Stimulated activated CD4-positive, alpha-beta T cell treated with anti-CD3 and anti-CD28 coated beads, Interleukin-4, amount 100 ng/mL, for 1 hour (primary cell): ENCODE results near the gene IVD.

Source experiments
- DNase-seq: peaks from one replicate; pipeline ENCODE4 v3.0.0-alpha.2; 2020

Gene IVD

DNA sequence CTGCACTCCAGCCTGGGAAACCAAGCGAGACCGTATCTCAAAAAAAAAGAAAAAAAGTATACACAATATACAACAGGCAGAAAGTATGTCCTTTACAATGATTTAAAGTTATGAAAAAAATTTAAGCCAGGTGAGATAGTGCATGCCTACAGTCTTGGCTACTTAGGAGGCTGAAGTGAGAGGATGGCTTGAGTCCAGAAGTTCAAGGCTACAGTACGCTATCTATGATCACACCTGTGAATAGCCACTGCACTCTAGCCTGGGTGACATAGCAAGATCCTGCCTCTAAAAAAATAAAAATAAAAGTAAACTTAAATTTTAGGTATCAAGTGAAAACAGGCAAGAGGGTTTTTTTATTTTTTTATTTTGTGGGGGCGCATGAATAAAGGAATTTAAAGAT lies 26.2 kb upstream of the IVD start:
- DNase-seq: no peak

DNA sequence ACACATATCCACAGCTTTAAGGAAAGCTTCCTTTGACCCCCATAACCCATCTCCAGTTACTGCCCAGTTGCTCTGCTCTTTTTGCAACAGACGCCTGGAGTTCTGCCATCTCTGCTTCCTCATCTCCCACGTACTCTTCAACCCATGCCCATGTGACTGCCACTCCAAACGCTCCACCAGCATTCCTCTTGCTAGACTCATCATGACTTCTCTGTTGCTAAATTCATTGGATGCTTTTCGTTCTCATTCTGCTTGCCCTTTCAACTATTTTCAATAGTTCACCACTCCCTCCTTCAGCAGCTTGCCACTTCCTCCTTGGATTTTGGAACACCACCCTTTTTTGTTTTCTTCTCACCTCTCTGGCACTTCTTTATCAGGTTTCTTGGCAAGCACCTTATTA lies 25.7 kb upstream of the IVD start:
- no peak for DNase-seq

DNA sequence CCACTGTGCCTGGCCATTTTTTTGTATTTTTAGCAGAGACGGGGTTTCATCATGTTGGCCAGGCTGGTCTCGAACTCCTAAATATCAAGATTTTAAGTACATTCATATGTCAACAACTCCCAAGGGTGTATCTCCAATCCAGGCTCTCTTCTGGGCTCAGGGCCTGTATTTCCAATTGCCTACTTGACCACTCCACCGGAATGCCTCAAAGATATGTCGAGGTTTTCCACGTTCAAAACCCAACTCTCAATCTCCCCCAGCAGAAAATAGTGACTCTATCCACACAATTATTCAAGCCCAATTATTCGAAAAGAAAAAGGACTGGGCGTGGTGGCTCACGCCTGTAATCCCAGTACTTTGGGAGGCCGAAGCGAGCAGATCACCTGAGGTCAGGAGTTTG lies 25.0 kb upstream of the IVD start:
- no peak for DNase-seq

DNA sequence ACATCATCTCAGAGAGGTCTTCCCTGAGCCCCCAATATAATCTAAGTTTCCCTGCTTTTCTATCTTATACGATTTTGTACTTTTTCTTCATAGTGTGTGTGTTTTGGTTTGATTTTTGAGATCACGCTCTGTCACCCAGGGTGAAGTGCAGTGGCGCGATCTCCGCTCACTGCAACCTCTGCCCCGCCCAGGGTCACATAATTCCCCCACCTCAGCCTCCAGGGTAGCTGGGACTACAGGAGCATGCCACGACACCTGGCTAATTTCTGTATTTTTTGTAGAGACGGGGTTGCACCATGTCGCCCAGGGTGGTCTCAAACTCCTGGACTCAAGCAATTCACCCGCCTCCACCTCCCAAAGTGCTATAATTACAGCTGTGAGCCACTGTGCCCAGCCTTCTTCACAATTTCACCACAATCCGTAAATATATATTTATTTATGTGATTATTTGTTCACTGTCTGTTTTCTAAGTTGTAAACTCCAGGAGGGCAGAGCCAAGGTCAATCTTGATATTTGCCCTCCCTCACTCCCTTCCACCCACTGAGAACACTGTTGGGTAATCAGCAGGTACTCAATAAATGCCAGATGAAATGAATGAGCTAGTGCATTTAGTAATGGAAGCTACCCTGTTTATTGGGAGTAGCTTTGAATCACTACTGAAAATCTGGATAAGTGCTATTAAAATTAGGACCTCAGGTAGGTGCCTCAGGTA lies 23.6 kb upstream of the IVD start:
- no peak for DNase-seq

DNA sequence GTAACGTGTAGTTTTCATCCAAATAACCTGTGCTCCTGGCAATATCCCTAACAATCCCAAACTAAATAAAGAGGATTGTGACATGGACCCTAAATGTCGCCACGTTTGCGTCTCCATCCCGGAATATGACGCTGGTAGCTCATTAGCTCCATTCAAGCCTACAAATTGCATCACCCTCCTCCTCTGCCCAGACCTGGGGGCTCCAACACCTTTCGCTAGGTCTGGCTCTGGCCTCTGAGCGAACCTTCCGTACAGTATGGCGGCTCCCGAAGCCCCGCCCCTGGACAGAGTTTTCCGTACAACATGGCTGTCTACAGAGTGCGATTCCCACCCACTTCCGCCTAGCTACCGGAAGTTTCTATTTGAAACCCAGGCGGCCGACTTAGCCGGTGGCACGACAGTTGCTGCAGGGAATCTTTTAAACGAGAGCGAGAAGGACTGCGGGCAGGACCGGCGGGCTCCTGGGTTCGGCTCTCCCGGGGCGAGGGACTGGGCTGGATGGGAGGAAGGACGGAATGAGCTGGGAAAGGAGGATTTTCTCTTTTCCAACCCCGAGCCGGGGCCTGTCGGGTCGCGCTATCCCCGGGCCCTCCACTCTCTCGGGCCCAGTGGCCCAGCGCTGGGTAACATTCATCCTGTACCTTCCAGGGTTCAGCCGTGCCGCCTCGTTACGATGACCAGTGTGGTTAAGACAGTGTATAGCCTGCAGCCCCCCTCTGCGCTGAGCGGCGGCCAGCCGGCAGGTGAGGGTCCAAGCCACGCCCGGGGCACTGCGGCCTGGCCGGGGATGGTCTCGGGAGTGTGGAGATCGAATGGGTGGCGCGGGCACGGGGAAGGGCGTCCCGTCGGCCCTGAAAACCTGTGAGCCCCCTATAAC lies 22.8 kb upstream of the IVD start, which contains the start of gene KNSTRN:
Gene KNSTRN (plus strand): TSS at position 142 of the 877 bp plus-strand sequence. CDS start 115 bp downstream, at position 257.
- DNase-seq: peak; percentile 91

DNA sequence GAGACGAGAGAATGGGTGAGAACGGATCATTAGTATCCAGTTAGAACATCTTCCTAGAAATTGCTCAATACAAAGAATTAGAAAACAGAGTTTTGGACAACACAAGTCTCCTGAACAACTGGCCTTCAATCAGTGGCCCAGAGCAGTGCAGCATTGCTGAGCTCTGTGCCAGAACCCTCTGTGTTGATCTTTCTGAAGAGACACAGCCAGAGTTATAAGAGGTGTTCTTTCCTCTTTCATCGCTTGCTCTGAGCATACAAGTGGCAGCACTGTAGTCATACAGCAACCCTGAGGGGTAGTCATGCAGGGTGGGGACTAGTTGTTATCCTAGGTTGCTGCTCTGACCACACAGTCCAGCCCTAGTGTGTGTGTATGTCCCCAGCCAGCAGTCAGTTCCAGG lies 19.1 kb upstream of the IVD start:
- no peak for DNase-seq

DNA sequence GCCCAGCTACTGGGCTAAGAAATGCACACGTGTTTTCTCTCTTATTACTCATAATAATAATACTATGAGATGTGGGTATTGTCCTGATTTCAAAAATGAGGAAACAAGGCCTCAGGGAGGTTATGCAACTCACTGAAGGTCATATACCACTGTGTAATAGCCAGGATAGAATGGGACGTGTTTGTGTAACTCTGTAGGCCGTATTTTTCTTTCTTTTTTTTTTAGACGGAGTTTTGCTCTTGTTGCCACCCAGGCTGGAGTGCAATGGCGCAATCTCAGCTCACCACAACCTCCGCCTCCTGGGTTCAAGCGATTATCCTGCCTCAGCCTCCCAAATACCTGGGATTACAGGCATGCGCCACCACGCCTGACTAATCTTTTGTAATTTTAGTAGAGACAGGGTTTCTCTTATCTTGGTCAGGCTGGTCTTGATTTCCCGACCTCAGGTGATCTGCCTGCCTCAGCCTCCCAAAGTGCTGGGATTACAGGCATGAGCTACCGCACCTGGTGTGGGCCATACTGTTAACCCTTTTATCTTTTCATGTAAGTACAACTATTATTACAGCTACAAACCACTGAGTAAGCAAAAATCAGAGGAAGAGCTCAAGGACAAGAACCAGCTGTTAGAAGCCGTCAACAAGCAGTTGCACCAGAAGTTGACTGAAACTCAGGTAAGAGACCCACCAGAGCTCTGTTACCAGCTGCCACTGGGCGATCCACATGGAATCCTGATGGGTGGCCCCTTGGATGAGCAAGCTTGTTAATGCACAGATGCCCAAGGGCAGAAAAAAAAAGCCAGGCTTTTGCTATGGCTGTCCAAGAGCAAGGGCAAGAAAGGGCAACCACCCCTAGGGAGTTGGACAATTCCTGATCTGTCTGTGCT lies 16.4 kb upstream of the IVD start:
- no peak for DNase-seq

DNA sequence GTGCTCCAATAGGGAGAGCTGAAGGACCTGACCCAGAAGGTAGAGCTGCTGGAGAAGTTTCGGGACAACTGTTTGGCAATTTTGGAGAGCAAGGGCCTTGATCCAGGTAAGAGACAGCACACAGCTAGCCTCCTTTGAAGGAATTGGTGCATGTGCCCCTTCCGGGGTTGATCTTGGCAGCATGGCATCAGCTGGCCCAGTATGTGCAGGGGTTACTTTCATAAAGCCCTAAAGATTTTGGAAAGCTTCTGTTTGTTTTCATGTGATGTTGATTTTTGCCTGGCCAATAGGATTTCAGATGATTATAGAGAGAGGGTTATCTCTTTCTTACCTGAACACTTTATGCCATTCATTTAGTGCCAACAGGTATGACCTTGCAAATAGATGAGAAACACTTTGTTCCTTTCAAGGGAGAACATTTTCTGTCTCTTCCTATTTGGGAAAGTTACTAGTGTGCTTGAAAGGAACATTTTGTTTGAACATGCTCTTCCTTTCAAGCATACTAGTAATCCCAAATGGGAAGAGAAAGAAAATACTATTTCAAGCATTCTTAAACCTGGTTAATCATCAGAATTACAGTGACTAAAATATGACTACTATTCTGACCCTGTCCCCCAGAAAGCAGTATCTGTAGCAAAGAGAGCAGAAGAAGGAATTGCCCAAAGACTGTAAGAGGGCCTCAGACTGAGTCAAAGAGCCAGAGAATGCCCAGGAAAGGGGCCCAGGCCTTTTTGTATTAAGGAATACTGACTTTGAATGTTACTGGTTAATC lies 15.6 kb upstream of the IVD start:
- no peak for DNase-seq

DNA sequence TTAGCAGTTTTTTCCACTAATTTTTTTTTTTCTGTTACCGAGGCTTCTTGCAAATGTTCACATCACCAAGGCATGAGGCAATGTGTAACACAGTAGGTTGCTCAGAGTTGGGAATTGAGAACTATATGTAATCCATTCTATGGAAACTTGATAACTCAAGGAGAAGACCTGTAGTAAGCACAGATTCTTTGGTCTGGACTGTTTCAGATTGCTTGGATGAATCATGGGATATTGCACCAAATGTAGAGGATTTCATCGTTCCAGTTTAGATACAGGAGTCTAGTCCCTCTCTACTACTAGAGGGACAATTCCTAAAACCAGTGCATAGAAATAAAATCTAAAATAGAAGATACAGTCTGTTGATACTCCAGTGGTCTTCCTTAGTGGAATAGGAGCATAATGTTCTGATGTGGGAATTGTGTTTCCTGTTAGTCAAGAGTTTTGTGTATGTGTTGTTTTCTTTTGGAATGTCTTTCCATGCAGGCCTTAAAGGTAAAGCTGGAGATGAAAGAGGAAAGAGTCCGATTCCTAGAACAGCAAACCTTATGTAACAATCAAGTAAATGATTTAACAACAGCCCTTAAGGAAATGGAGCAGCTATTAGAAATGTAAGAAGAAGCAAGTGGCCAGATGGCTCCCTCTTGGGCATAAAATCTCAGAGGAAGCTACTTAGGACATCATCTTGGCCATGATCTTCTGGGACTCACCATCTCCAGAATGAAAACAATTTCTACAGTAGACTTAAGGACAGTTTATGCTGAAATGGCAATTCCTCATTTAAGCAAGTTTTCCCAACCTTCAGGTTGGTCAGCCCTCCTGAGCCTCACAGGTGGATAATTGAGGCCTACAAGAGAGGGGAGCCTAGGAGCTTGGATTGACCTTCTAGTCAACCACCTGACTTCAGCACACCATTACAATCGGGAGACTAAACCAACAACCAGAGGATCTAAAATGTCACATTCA lies 12.3 kb upstream of the IVD start:
- no peak for DNase-seq

DNA sequence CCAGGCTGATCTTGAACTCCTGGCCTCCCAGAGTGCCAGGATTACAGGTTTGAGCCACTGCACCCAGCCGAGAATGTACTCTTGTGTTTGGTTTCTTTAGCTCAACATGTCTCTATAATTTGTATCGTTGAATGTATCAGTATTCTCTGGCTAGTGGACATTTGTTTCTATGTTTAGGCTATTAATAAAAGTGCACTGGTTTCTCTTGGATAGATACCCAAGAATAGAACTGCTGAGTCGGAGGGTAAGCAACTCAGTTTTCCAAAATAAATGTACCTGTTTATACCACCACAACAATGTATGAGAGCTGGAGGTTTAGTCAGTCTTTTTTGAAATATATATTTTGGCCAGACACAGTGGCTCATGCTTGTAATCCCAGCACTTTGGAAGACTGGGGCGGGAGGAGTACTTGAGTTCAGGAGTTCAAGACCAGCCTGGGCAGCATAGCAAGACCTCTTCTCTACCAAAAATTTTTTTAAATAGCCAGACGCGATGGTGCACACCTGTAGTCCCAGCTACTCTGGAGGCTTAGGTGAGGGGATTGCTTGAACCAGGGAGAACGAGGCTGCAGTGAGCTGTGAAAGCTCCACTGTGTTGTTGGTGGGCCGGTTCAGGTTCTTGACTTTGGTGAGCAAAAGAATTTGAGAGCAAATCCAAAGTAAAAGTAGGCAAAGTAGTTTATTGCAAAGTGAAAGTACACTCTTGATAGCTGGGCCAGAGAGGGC lies 7.7 kb upstream of the IVD start:
- no peak for DNase-seq

DNA sequence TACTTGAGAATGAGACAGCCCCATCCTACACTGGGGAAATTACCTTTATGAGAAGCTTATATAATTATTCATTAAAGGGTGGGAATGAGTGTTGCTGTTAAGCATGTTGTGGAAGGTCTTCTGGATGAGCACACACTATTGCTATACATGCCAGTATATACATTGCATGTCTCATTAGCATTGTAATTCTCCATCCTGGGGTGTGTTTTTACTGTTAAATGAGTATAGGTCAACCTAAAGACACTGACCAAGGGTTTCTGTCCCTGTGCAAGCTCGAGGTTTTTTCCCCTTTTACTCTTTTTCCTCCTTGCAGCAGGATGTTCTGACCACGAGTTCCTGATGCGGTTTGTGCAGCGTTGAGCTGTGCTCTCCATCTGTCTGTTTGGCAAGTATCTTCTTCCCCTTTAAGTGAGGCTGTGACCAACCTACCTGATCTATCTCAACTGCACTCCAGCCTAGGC lies 7.2 kb upstream of the IVD start:
- no peak for DNase-seq

DNA sequence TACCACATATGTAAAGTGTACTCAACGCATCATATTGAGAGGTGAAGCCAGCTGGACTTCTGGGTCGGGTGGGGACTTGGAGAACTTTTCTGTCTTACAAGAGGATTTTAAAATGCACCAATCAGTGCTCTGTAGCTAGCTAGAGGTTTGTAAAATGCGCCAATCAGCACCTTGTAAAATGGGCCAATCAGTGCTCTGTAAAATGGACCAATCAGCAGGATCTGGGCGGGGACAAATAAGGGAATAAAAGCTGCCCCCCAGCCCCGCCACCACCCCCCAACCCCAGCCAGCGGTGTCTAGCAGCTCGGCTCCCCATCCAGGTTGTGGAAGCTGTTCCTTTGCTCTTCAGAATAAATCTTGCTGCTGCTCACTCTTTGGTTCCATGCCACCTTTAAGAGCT lies 6.2 kb upstream of the IVD start:
- DNase-seq: no peak

DNA sequence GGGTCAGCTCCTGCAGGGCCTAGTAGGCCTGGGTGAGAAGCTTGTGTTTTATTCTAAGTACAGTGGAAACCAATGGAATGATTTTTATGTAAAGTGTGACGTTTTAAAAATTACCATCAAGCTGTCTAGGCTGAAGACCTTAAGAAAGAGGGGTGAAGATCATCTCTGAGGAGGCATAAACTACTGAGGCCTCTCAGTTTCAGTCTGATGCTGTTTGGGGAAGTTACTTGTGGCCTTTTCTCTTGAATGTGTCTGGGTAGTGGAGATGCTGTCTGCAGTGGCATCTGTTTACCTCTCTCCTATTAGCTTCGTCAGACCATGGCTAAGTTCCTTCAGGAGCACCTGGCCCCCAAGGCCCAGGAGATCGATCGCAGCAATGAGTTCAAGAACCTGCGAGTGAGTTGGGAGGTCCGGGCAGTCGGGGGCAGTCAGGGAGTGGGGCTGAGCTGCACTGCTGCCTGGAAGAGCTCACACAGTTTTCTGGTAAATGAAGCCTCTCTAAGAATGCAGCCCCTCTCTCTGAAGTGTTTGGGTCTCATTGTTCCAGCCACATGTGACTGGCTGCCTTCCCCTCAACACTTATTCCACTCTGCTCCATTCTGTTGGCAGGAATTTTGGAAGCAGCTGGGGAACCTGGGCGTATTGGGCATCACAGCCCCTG lies 1.9 kb downstream of the IVD start:
- DNase-seq: no peak

DNA sequence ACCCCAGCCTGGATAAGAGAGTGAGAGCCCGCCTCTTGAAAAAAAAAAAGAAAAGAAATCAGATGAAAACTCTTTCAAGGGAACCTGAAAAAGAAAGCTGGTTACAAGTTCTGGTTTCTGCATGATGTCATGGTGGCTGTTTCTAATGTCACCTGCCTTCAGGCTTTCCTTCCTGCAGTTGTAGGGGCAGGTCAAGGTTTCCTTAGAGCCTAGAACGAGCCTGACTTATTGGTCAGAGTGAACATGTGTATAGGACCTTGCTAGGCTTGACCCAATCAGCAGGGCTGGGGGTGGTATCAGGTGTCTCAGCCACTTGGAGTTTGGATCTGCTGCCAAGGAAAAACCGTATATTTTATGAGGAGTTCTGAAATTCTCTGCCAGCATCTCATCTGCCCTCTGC lies 3.8 kb downstream of the IVD start:
- no peak for DNase-seq

DNA sequence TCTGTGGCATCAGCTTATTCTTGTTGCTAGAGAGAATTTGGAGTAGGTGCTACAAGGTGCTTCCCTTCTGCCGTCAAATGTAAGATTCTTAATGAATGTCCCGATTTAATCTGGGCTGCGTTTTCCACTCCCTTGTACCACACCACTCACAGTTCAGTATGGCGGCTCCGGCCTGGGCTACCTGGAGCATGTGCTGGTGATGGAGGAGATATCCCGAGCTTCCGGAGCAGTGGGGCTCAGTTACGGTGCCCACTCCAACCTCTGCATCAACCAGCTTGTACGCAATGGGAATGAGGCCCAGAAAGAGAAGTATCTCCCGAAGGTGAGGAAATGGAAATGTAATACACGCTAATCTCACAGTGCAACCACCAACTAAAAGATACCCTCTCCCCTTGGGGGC lies 4.9 kb downstream of the IVD start:
- DNase-seq: no peak

DNA sequence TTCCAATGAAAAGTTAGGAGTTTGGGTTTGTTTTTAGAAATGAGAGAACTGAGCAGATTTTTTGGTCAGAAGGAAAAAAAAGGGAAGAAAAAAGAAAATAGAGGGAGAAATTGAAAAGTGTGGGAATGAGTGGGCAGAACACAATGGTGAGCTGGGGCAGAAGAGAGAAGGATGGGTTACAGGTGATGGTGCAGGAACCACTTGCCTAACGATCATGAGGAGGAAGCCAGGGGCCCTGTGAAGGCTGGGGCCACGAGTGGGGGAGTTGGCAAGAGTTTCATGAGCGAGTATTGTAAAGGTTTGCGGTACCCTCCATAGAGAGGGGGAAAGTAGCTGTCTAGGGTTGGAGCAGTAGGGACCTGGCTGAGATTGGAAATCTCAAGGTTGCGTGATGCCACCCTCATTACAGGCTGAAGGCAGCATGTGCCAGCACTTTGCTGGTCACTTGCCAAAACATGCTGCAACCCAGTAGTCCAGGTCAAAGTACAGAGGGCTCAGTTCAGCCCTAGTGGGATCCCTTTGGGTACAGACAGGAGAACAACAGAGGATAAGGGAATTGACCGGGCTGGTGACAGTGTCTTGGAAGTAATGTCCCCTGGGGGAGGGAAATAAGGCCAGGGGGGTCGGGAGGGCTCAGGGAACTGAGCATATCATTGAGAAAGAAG lies 6.6 kb downstream of the IVD start:
- DNase-seq: no peak

DNA sequence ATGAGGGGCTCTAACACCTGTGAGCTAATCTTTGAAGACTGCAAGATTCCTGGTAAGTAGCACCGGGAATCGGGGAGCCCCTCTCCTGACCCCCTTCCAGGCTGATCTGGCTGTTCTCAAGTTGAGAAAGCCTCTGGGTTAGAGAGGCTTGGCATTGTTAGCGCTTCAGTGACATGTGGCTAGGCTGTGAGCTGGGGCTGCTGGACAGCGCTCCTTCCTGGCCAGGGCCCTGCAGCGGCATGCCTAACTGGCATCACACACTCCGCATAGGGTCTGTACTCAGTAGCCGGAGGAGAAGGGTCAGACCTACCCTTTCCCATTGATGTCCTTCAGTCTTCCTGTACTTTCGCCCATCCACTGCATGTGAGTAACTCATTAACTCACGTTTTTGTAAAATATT lies 7.4 kb downstream of the IVD start:
- DNase-seq: no peak

DNA sequence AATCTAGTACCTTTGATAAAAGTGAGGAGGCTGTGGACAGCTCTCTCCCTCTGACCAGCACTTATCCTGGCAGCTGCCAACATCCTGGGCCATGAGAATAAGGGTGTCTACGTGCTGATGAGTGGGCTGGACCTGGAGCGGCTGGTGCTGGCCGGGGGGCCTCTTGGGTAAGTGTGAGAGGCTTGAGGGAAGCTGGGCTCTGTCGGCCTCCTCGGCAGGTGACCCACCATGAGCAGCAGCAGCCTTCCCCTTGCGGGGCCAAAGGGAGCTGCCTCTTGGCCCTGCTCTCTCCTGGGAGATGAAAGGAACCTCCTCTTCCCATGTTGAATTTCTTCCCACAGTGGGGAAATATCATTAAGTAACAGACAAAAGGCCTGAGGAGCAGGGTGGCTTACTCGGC lies 9.2 kb downstream of the IVD start:
- no peak for DNase-seq

DNA sequence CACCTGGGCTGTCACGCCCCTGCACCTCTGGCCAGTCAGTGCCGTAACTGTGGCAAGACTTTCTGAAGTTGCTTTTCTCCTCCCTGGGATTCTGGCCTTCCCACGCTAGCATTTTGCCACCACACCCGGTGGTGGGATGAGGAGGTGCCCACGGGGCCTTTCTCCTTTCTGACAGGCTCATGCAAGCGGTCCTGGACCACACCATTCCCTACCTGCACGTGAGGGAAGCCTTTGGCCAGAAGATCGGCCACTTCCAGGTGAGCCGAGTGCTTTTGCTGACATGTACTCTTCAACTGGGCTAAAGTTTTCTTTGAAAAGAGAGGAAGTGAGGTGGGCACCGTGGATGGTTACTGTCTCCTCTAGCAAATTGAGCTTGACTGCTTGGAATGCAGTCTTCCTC lies 9.6 kb downstream of the IVD start:
- DNase-seq: no peak
